Right forelimb (tissue), 1 donor: Measurements from ENCODE around the gene ARMC6.

Experiments used
- DNase-seq: peaks from one replicate; pipeline ENCODE4 v3.0.0-alpha.2; 2018

Gene ARMC6

DNA sequence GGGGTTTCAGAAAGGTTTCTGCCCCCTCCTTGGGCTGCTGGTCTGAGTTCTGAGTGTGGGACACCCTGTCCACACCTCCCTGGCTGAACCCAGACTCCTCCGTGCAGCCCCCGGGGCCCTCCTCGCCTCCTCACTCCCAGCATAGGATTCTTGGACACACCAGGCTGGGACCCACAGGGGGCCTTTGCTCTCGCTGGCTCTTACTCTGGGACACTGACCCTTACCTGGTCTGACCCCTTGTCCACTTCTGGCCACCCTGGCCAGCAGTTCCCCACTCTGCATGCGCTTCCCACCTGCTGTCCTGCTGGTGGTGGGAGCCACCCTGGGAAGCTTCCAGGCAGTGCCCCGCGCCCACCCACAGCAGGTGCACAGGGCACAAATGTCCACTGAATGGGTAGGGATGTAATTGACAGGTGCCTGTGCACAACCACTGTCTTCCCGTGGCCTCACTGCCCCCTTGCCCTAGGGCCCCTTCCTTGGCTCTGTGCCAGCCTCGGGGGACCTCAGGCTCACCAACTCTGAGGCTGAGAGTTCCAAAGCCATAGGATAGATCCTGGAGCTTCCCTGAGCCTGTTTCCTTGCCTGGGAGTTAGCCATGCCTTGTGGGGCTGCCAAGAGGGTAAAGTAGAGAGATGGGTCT, 23.4 kb downstream of the ARMC6 start:
- DNase-seq = no peak

DNA sequence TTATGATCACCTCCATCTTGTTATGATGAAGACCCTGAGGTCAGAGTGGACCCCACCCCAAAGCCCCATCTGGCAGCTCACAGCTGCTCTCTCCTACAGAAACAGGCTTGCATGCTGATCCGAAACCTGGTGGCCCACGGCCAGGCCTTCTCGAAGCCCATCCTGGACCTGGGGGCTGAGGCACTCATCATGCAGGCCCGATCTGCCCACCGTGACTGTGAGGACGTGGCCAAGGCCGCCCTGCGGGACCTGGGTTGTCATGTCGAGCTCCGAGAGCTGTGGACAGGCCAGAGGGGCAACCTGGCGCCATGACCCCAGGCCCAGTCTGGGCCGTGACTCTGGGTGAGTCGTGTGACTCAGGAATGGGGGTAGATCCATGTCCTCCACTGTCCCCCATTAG, 23.9 kb downstream of the ARMC6 start:
- DNase-seq = no peak

DNA sequence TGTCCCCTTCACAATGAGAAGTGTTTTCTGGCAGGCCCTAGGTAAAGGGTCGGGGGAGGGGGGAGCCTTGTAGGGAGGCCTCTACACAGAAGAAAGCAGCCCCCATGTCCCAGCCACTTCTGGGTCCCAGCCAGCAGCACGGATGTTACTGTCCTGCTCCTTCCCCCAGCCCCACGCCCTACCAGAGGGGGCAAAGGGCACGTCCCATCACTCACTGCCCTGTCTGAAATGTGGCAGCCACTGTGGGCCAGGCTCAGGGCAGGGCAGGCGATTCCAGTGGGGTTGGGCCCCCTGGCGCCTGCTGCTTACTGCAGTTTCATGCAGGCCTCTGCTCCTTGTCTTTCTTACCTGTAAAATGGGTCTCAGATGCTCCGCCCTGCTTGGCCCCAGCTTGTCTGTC, 24.3 kb downstream of the ARMC6 start:
- no peak for DNase-seq

DNA sequence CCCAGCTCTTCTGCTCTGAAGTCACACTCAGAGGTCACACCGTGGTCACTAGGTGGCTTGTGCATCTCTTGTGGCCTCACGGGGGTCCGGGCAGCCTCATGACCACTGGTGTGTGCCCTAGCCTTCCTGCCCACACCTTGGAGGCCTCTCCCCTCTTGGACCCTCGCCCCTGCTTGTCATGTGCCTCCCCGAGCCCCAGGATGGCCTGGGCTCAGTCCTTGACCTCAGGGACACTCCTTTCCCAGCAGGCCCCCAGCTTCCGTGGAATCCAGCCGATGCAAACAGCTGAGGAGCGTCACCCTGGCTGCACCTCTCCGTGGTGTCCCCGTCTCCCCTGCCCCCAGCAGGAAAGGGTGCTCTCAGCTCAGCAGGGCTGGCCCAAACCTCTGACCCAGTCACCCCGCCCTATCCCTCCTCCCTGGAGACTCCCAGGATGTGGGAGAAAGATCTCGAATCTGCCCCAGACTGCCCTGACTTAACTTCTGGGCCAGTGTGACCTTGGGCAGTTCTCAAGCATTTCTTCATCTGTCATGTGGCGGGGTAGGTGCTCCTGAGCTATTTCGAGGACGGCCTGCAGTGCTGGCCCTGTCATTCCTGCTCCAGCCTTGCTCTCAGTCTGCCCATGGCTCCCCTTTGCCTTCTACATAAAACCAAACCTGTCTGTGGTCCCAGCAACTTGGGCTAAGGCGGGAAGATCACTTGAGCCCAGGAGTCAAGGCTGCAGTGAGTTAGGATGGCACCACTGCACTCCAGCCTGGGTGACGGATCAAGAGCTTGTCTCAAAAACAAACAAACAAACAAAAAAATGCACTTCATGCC, 25.8 kb downstream of the ARMC6 start:
- no peak for DNase-seq

DNA sequence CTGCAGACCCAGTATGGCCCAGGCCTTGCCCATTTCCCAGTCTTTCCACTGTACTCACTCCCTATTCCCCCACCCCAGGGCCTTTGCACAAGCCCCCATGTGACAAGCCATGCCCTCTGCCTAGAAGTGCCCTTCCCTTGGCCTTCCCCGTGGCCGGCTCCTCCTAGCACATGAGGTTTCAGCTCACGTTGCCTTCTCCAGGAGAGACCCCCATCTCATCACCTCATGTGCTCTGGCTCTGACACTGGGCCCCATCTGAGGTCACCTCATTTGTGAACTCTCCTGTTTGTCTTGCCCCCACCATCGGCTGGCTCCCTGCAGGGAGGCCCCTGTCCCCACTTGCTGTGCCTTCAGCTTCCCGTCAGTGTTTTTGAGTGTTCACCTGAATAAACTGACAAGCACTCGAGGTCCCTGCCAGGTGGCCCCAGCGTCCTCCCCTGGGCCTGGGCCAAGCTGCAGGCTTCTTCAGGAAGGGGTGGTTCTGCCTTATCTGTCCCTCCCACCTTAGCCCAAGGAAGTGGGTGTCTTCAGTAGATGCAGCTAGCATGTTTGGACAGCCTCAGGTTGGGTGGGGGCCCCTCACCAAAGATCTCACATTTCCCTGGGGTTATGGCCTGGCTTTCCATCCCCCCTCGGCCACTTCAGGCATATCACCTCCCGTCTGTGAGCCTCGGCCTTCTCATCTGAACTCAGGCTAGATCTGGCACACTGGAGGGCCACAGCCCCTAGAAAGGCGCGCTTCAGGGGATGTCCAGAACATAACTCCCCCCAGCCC, 26.6 kb downstream of the ARMC6 start:
- DNase-seq = no peak

DNA sequence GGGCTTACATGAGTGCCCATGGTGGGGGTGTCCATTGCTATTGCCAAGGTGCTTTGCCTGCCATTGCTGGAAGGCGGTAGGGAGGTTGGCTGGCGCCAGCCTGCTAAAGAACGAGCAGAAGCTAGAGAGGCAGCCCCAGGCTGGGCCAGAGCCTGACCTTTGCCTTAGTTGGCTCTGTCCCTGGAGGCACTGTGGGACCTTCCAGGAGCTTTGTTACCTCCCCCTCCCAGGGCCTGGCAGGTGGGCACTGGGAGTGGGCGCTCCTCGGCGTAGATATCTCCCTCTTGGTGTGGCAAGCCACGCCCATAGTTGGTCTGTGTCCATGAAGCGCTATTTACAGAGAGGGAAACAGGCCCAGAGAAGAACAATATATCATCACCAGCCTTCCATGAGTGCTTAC, 28.1 kb downstream of the ARMC6 start:
- no peak for DNase-seq

DNA sequence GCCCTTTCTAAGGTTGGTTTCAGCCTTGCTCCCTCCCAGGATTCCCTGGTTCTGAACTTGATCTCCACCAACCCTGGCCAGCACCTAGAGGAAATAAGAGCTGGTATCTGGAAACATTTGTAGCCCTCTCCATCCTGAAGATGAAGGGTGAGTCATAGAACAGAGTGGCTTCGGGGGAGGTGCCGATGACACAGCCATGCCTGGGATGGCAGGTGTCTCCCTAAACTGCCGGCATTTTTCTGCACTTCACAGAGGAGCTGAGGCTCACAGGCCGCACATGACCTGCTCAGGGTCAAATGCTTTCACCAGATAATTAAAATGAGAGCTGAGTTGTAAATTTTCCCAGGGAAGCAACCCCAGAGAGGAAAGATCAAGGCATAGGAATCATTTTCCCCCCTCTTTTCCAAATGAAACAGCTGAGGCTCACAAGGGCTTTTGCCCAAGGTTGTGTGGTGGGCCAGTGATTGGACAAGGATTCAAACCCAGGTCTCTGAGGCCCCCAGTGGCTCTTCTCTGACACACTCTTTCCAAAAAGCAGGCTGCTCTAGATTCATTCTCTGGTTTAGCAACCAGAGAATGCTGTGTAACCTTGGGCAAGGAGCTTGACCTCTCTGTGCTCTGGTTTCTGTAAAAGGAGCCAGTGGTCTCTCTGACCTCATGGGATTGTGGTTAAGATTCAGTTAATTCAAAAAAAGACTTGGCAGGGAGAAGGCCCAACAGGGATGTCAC, 29.2 kb downstream of the ARMC6 start:
- no peak for DNase-seq

DNA sequence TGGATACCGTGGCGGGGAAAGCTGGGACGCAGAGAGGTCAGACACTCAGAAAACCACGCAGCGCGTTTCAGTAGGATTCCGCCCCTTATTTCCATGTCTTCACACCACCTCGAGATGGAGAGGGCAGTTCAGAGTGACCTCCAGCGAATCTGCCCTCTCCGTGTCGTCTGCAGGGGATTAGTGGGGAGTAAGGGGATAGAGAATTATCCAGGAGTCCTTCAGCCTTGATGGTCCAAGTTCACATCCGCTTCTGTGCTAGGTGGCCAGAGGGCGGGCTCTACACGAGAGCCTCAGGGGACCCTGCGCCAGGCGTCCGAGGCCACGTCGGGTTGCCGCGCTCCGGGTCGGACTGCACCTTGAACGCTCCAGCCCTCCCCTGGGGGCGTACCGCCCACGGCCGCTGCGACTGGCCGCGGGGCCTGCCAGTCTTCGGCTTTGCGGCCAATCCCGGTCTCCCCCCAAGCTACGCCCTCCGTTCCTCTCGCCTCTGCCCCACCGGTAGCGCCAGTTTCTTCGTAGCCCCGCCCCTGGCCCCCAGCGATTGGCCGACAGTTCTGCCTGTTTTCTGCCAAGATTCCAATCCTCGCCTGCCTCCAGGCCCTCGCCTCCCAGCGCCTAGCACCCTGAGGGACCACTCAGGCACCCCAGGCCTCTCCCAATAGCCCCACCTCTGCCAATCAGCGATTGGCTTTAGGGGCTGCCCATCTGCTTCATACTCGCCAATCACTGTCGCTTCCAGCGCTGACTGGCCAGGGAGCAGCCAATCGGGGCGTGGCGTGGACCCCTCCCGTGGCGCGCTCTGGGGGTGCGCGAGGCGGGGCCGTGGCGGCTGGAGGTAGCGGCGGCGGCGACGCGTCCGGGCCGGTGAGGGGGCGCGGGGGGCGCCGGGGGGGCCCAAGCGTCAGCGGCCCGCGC, 30.0 kb downstream of the ARMC6 start, which contains the start of gene SLC25A42:
SLC25A42 (plus strand) TSS at position 812 of the 915 bp plus-strand sequence. CDS start 32,131 bp downstream, outside the sequence.
- peak; percentile 100 for DNase-seq

DNA sequence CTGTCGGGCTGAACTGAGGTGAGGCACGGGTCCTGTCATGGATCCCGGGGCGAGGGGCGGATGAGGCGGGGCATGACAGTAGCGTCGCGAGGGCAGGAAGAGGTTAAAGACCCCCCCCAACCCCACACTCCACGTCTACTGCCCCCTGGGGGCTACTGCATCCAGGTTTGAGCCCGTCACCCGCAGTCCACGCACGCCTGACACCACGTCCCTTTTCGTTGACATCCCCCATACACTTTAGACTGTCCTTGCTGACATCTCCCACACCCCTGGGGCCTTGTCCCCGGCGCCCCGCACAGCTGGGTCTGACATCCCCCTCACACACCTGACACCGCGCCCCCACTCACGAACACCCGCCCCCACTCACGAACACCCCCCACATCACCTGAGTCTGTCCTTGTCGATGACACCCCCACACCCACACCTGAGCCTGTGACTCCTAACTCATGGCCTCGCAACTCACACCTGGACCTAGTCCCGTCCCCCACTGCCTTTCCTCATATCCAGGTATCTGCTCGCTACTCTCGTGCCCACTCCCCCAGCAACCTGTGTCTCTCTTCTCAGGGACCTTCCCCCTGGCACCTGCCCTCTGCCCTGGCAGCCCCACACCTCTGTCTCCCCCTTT, 30.8 kb downstream of the ARMC6 start:
- DNase-seq = no peak

DNA sequence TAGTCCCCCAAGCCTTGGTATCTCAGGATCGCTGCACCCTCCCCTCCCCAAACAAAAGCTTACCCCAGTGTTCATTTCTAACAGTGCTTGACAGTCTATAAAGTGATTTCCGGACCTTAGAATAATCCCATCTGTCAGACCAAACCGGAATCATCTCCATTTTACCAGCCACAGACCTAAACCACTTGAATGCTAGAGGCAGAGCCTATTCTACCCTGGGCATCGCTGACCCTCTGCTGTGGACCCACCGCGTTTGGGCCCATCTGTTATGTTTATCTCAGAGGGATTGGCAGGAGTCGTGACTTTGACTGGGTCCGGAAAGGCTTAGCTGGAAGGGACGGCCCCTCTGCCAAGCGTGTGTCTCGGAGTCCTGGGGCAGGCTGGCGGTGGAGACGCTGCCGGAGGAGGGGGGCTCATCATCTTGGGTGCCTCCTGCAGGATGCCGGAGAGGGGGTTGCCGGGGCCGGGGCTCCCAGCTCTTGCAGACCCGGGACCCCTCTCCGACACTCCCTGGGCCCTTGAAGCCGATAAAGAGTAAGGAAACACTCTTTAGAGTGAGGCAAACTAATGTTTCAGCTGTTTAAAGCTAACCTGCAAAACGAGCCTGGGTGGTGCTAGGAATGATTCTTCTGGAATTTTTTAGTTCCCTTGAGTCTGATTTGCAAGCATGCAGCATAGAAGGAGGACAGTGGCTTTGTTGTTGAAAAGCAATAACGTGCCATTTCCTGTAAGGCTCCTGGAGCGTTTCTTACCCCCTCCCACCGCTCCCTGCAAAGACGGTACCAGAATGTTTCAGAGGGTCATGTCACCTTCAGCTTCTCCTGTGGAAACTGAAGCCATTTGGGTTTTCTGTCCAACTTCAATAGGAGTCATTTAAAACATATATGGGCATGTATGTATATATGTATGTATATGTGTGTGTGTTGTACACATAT, 31.7 kb downstream of the ARMC6 start:
- DNase-seq = no peak

DNA sequence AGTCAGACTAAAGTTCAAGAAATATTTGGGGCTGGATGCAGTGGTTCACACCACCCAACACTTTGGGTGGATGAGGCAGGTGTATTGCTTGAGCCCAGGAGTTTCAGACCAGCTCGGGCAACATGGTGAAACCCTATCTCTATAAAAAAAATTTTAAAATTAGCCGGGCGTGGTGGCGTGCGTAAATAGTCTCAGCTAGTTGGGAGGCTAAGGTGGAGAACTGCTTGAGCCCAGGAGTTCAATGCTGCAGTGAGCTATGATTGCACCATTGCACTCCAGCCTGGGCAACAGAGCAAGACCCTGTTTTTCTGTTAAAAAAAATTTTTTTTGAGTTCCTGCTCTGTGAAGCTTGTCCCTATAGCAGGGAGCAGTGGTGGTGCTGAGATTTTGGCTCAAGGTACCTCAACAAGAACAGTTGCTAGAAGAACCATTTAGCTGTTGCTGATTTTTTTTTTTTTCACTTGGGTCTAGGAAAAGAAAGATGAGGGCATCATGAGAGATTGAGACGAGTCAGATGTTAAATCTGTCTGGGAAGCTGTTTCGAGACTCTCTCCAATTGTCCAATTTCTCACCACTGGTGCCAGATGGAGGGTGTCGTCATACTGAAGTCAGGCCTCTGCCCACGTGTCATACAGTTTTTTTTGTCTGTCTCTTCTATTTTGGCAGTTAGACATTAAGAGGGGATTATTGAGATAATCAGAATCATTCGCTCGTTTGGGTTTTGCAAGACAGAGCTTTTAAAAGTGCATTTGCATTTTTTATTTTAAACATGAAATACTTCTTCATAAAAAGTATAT, 34.1 kb downstream of the ARMC6 start:
- no peak for DNase-seq

DNA sequence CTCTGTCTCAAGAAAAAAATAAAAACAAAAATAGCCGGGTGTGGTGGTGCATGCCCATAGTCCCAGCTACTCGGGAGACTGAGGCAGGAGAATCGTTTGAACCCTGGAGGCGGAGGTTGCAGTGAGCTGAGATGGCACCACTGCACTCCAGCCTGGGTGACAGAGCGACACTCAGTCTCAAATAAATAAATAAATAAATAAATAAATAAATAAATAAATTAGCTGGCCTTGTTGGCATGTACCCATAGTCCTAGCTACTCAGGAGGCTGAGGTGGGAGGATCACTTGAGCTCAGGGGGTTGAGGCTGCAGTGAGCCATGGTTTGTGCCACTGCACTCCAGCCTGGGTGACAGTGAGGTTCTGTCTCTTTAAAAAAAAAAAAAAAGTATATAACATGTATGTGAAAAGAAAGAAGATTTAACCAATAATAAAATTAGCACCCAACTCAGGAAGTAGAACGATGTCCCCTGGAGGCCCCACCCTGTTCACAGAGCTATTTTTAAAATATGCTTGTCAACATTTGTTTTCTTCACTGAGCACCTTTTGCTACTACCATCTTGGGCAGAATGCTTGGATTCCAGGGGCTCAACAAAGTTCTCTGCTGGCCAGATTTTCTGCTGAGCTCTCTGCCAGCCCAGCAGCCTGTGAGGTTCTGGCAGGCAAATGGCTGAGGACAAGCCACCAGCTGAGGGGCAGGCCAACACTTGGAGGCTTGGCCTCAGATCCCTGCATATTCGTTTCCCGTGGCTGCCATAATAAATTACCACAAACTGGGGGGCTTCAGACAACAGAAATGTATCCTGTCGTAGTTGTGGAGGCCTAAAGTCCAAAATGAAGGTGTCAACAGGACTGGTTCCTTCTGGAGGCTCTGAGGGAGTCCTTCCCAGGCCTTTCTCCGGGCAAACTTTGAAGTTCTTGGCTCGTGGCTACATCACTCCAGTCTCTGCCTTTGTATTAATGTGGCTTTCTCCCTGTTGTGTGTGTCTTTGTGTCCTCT, 35.6 kb downstream of the ARMC6 start:
- no peak for DNase-seq

DNA sequence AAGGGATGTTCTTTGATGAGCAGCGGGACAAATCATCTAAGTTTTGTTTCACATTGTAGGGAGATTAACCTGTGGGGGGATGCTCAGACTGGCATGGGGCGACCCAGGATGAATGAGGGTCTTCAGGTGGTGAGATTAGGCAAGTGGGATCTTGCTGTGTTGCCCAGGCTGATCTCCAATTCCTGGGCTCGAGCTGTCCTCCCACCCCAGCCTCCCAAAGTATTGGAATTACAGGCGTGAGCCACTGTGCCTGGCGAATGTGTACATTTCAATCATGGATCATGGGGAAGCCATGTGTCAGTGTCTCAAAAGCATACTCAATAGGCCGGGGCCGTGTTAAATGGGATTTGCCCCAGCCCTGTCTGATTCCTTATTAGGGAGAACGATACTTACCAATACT, 38.5 kb downstream of the ARMC6 start:
- no peak for DNase-seq

DNA sequence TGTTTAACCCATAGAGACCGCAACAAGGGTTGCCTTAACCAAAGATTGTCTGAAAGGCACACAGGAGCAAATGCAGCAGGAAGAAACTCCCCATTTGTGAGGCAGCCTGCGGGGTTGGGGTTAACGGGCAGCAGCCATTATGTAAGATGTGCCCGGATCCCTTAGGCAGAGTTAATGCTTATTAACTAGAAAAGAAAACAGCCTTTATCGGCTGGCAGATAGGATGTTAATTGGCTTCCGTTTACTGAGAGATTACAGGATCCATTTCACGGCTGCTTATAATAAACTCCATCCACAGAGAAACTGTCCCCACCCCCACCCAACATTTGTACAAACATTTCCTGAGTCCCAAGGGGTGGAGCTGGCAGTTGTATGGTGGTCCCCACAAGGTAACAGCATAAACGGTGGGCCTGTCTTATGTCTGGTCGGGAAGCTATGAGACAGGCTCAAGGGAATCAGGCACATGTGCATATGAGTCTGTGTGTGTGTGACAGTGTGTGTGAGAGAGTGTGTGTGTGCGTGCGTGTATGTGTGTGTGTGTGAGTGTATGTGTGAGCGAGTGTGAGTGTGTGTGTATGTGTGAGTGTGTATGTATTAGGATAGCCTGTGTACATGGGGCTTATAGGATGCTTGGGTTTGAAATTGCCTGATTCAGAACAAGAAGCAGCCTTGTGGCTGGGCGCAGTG, 40.9 kb downstream of the ARMC6 start:
- DNase-seq = no peak

DNA sequence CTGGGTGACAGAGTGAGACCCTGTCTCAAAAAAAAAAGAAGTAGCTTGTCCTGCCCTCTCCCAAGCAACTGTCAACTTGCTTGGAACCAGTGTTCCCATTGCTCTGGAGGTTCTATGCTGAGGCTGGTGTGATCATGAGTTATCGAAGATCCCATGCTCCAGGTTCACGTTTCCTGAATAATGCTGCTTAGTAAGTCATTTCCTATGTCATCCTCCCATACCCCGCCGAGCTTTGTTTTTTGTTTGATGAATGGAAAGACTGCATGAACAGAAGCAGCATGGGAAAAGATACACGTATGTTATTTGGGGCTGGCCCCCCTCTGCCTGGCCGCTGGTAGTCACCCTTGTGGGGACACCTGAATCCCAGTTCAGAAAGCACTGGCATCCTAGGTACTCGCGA, 41.7 kb downstream of the ARMC6 start:
- no peak for DNase-seq

DNA sequence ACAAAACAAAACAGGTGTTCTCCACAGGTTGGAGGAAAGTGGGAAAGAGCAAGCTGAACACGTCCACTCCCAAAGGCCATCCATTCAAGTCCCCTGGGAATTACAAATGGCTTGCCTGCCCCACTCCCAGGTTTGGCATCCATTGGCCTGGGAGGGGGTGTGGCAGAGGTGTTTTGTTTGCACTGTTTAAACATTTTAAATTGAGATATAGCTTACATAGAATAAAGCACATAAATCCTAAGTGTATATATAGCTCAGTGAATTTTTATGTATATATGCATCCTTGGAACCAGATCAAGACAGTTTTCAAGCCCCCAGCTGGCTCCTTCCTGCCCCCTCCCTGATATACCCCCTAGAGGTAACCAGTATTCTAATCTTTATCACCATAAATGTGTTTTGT, 43.1 kb downstream of the ARMC6 start:
- no peak for DNase-seq

DNA sequence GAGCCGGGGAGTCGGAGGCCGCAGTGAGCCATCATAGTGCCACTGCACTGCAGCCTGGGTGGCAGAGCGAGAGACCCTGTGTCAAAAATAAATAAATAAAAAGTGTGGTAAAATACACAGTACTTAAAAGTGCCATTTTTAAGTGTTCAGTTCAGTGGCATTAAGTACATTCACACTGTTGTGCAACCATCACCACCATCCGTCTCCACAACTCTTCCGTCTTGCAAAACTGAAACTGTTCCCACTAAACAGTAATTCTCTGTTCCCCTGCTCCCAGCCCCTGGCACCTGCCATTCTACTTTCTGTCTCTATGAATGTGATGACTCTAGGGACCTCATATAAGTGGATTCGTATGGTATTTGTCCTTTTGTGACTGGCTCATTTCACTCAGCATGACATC, 43.7 kb downstream of the ARMC6 start:
- no peak for DNase-seq
